HG03139 (cell line): ENCODE results near the gene AHI1.
A peak's percentile ranks its signal among the peaks of the same experiment; 100 is the strongest.

Experiments
- ATAC-seq: cut with Tn5 transposase; IDR thresholded peaks from one replicate; pipeline ENCODE4 v1.9.1; 2021; ENCODE audit not compliant: unreplicated experiment

AHI1 gene

GRCh38 chr6:135304883-135305282 is 192.7 kb downstream of the AHI1 start:
- no peak for ATAC-seq

GRCh38 chr6:135301304-135301703 is 196.2 kb downstream of the AHI1 start:
- ATAC-seq = no peak

GRCh38 chr6:135300576-135300975 is 197.0 kb downstream of the AHI1 start:
- ATAC-seq = no peak

DNA sequence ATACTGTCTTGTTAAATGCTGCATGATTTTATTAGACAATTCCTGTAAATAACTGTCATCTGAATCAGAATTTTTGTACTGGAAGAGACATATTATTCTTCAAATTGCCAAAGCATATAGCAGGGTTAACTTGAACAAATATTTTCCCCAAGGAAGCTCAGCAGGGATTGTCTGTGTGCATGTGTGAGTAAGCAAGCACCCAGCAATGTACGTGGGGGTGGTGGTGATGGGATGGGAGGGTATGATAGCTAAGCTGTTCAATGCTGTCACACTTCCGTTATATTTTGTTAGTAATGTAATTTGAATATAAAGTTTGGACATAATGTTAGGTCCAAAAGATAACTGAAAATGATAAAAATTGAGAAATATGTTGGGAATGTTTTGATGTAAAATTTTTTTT is 198.3 kb downstream of the AHI1 start:
- ATAC-seq = no peak

DNA sequence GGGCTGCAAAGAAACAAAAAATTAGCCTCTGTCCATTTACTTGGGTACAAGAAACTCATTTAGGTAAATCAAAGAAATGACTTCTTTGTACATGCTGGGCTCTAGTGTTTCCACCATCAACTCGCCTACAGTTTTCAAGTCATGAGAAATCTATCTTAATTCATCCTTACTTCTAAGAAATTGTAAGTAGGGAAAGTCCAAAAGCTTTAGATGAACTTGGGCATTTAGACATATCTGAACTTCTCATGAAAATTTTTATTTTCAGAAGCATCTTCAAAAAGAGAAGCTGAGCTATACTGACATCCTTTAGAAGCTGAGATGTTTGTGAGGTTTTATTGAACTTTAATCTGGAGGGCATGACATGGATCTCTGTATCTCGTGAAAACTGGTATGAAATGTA is 199.1 kb downstream of the AHI1 start:
- no peak for ATAC-seq

DNA sequence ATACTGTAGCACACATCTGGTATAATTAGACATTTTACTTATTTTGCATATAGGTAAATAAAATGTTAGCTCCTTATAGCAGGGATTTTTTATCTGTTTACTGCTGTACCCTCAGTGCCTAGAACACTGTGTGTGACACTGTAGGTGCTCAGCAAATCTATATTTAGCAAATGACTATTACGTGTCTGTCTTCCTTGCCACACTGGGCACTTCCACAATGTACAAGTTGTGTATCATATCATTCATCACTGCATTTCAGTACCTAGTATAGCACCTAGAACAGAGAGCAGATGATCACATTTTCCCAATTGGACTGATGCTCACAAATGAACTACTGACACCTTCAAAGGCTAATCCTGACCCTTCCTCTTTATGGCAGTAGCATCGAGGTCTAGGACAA is 200.8 kb downstream of the AHI1 start:
- ATAC-seq = no peak

- ATAC-seq = no peak
Observed at GRCh38 chr6:135295085-135295484, 202.5 kb downstream of the AHI1 start.

DNA sequence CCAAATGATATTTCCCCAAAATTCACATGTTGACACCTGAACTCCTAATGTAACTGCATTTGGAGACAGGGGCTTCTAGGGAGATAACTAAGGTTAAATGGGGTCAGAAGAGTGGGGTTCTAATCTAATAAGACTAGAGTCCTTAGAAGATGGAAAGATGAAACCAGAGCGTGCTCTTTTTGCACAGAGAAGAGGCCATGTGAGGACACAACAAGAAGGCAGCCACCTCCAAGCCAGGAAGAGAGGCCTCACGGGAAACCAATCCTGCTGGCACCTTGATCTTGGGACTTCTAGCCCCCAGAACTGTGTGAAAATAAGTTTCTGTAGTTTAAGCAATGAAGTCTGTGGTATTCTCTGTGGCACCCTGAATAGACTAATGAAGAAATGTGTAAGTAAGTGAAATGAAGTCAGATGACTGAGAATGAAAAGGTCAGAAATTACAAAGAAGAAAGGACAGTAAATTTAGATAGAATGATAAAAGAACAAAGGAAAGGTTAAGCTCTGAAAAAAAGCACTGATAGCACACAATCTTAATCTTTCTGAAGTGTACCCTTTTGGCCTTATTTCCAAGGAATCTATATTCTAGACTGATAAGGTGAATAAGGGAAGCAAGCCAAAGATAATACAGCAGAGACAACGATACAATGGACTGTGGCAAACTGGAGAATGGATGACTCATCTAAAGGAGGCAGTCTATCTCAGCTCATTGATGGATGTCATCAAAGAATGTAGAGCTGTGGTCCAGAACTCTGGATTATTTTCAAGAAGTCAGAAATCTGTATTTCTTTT is 206.1 kb downstream of the AHI1 start:
- no peak for ATAC-seq

DNA sequence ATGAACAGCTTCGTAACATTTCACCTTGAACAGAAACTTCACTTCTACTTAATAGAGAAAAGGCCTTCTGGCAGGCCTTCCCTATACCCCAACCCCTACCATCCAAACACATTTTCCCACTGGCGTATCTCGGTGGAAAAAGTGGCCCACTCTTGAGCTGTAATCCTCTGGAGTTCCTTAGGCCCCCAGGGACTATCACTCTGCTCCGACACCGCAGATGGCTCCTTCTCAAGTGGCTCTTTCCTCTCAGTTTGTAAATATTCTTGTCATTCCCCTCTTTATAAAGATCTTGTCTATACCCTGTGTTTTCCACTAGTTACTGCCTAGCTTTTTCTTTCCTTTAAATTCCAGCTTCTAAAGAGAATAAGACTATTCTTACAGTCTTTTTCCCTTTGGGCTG is 207.7 kb downstream of the AHI1 start:
- ATAC-seq = no peak

- ATAC-seq = no peak
Observed at GRCh38 chr6:135286962-135287538, 210.5 kb downstream of the AHI1 start.

- no peak for ATAC-seq
Observed at GRCh38 chr6:135285165-135285564, 212.4 kb downstream of the AHI1 start.

- ATAC-seq = no peak
Observed at GRCh38 chr6:135283926-135284325, 213.6 kb downstream of the AHI1 start.

- no peak for ATAC-seq
Observed at GRCh38 chr6:135282395-135282794, 215.1 kb downstream of the AHI1 start.

- ATAC-seq = no peak
Observed at GRCh38 chr6:135281964-135282363, 215.6 kb downstream of the AHI1 start.

DNA sequence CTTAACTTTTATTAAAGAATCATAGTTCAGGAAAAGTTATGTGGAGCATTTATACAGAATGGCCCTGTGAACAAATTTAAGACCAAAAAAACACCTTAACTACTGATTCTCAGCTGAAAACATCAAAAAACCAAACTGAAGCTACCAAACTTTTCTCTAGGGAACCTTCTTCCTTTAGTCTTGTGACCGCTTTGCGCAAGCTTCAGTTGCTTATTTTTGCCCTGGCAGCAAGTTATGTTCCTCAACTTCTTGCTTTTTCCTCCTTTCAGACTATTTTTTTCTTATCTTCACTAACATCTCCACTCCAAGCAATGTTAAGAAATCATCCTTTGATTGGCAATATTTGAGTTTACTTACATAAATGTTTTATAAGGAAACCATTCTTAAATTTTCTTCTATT is 216.3 kb downstream of the AHI1 start:
- no peak for ATAC-seq

DNA sequence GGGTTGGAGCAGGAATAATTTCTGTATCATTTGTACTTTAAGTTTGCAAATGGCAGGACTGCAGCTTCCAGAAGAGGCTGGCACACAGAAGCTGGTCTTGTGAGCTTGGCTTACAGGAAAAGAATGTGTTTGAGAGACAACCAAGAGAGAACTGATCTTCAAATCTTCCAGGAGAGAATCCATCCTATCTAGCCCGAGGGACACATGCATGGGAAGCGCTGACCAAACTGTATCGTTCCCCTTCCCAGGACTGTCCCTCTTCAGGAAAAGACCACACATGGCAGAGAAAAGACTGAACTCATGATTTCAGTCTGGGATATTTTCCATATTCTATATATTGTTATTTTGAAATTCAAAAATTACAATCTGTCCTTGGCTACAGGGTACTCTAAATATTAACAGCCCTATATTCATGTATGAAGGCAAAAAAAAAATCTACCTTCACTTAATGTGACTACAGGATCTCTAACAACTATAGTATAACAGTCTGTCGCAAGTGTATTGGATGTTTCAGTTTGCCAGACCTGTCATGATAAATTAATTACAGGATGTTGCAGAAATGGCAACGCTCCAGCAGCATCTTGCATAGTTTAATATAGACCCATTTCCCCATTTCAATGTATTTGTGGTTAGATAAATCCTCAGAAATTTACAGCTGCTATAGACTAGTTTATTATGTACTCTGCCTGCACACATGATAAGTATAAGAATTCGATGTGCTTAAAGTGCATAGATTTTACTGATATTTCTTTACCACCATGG is 217.0 kb downstream of the AHI1 start:
- ATAC-seq = no peak

- ATAC-seq = no peak
Observed at GRCh38 chr6:135277422-135277821, 220.1 kb downstream of the AHI1 start.

- peak; percentile 71 for ATAC-seq
Observed at GRCh38 chr6:135274561-135275293, 222.8 kb downstream of the AHI1 start.

GRCh38 chr6:135271626-135272025 is 225.9 kb downstream of the AHI1 start:
- ATAC-seq = no peak

DNA sequence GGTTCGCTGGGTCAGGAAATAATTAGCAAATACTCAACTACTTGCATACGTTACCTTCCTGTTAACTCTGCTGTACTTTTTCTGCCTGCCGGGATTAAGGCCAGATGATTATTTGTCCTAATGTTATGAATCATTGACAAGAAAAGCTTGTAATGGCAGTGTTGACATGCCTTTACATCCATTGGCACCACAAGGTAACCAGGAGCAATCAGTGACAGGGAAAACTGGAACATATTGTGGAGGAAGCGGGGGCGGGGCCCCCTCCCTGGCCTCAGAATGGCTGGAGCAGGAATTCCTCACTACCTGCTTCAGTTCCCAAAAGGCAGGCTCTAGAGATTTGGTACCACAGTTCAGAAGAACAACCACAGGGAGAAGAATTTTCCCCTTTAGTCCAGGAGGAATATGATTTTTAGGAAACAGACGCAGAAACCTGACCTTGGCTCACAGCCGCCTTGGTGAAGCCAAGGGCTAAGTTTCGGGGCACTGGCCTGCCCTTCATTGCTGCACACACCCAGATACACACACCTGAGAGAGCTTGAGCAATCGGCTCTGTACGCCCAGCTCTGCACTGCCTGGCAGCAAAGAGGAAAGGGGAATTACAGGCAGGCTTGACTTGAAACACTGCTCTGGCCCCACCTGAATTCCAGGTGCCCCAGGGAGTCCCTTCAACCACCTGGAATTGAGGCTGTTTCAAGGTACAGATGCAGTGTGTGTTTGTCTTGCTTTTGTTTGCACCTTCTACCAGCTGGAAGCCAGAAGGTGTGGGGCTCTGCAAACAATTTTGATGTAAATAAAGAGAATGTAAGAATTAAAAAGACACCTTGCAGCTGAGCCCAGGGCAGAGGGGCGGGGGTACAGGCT is 226.6 kb downstream of the AHI1 start:
- no peak for ATAC-seq
